ENCODE measurements around the gene ZNF581.

Gene ZNF581

GRCh38 chr19:55679343-55680257 lies 36.2 kb downstream of the ZNF581 start:
- DNase-seq (ENCODE audit: low read depth in 2 of 2): no peak

- no peak for DNase-seq (ENCODE audit: low read depth in 2 of 2)
Observed at GRCh38 chr19:55680339-55681130, 37.1 kb downstream of the ZNF581 start.

GRCh38 chr19:55681131-55682092 lies 38.0 kb downstream of the ZNF581 start:
- no peak for DNase-seq (ENCODE audit: low read depth in 2 of 2)

GRCh38 chr19:55683449-55684261 lies 40.2 kb downstream of the ZNF581 start:
- no peak for DNase-seq (ENCODE audit: low read depth in 2 of 2)

- DNase-seq (ENCODE audit: low read depth in 2 of 2): no peak
Observed at GRCh38 chr19:55684946-55685681, 41.7 kb downstream of the ZNF581 start.

- no peak for DNase-seq (ENCODE audit: low read depth in 2 of 2)
Observed at GRCh38 chr19:55685776-55686175, 42.3 kb downstream of the ZNF581 start.

GRCh38 chr19:55686311-55687050 lies 43.0 kb downstream of the ZNF581 start:
- DNase-seq (ENCODE audit: low read depth in 2 of 2): no peak

GRCh38 chr19:55687281-55688201 lies 44.1 kb downstream of the ZNF581 start:
- no peak for DNase-seq (ENCODE audit: low read depth in 2 of 2)

GRCh38 chr19:55688422-55689218 lies 45.2 kb downstream of the ZNF581 start:
- DNase-seq (ENCODE audit: low read depth in 2 of 2): no peak

GRCh38 chr19:55689411-55690108 lies 46.1 kb downstream of the ZNF581 start:
- DNase-seq (ENCODE audit: low read depth in 2 of 2): no peak

GRCh38 chr19:55690109-55690768 lies 46.8 kb downstream of the ZNF581 start:
- no peak for DNase-seq (ENCODE audit: low read depth in 2 of 2)

- no peak for DNase-seq (ENCODE audit: low read depth in 2 of 2)
Observed at GRCh38 chr19:55690769-55691545, 47.5 kb downstream of the ZNF581 start.

- no peak for DNase-seq (ENCODE audit: low read depth in 2 of 2)
Observed at GRCh38 chr19:55691561-55692481, 48.4 kb downstream of the ZNF581 start.

GRCh38 chr19:55692681-55693081 lies 49.2 kb downstream of the ZNF581 start:
- no peak for DNase-seq (ENCODE audit: low read depth in 2 of 2)

Data from stimulated activated CD4-positive, alpha-beta T cell treated with anti-CD3 and anti-CD28 coated beads, Interleukin-4, amount 100 ng/mL, for 48 hours (primary cell).